Ascending aorta (tissue), 2 donors: ENCODE data around the gene PHLDB2. TPM values are rescaled to one million over a fixed set of nuclear protein-coding genes. Genes with fewer than 3 reads are reported as not detected.

ENCODE experiments used
- DNase-seq, 2 donors: peaks; one replicate each; pipeline ENCODE4 v3.0.0-alpha.2; 2019; ENCODE audit warnings: low spot score in 2 of 2
- H3K27ac ChIP-seq, 2 donors: fragments of 200-600 bp; sonication (generic); one replicate each; pipeline ENCODE4 v1.5.1; 2016 to 2017; ENCODE audit warnings: mild to moderate bottlenecking in 1 of 2
- H3K27me3 ChIP-seq: fragments of 200-600 bp; sonication (generic); one replicate; pipeline ENCODE4 v1.5.1; 2017
- H3K36me3 ChIP-seq, 2 donors: fragments of 200-600 bp; sonication (generic); one replicate each; pipeline ENCODE4 v1.5.1; 2016
- H3K4me1 ChIP-seq, 2 donors: fragments of 200-600 bp; sonication (generic); one replicate each; pipeline ENCODE4 v1.5.1; 2016 to 2017; ENCODE audit warnings: mild to moderate bottlenecking in 1 of 2
- H3K4me3 ChIP-seq, 2 donors: fragments of 200-600 bp; sonication (generic); one replicate each; pipeline ENCODE4 v1.5.1; 2016 to 2017; ENCODE audit warnings: mild to moderate bottlenecking in 1 of 2
- H3K9me3 ChIP-seq, 2 donors: fragments of 200-600 bp; sonication (generic); one replicate each; pipeline ENCODE4 v1.5.1; 2016
- intact Hi-C: fragments of 100-400 bp; cut with DNase I; formaldehyde crosslinking; loops from one replicate; pipeline ENCODE4 v1.15.1; 2023
- total RNA-seq: library from RNA; depleted of rRNA; stranded (reverse); fragments of >200 nt; gene quantifications from one replicate; pipeline ENCODE4 v1.1.0, GENCODE V29; 2016
- TF ChIP-seq, protein P1 (sequence below), 3 experiments: fragments of 200-600 bp in 2 of 3; fragments of 450-650 bp in 1 of 3; sonication (generic) in 2 of 3; IDR thresholded peaks; one replicate each; pipeline ENCODE4 v1.5.1; 2016 to 2019; ENCODE audit warnings: antibody characterized with exemption in 3 of 3, mild to moderate bottlenecking in 1 of 3, moderate library complexity in 1 of 3

The PHLDB2 gene
- total RNA-seq, 1 donor from 2014 or later, result 58.6 TPM

DNA sequence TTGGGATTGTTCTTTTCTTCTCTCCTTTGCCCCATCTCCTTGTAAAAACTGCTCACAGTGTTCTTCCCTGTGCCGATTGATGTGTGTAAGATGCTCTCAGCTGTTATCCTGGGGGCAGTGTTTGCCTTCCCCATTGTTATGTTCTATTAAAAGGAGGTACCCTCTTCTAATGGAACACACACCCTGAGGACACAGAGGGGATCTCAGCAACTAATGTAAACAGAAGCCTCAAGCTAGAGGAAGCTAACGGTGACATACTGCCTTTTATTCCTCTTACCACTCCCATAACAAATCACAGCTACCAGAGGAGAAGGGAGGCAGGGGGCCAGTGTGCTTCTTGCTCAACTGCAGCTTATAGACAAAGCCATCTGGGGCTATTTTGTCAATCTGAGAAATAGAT lies 141.9 kb downstream of the PHLDB2 start:
- Histone ChIP-seq H3K4me3 (no peak overlapping the region), H3K9me3 (no peaks in the 10 kb centered on the region), H3K27ac (no peak overlapping the region), H3K27me3 (no peaks in the 10 kb centered on the region), H3K36me3 (no peaks in the 10 kb centered on the region), H3K4me1 (peaks cover 0 to 5% of the 10 kb centered on the region in 2 donors)
- DNase-seq, result no peak
- TF ChIP-seq, protein P1, sequence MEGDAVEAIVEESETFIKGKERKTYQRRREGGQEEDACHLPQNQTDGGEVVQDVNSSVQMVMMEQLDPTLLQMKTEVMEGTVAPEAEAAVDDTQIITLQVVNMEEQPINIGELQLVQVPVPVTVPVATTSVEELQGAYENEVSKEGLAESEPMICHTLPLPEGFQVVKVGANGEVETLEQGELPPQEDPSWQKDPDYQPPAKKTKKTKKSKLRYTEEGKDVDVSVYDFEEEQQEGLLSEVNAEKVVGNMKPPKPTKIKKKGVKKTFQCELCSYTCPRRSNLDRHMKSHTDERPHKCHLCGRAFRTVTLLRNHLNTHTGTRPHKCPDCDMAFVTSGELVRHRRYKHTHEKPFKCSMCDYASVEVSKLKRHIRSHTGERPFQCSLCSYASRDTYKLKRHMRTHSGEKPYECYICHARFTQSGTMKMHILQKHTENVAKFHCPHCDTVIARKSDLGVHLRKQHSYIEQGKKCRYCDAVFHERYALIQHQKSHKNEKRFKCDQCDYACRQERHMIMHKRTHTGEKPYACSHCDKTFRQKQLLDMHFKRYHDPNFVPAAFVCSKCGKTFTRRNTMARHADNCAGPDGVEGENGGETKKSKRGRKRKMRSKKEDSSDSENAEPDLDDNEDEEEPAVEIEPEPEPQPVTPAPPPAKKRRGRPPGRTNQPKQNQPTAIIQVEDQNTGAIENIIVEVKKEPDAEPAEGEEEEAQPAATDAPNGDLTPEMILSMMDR (IDR thresholded peaks at IDR 0.05), result no peak
- intact Hi-C loops, result no loop called here

DNA sequence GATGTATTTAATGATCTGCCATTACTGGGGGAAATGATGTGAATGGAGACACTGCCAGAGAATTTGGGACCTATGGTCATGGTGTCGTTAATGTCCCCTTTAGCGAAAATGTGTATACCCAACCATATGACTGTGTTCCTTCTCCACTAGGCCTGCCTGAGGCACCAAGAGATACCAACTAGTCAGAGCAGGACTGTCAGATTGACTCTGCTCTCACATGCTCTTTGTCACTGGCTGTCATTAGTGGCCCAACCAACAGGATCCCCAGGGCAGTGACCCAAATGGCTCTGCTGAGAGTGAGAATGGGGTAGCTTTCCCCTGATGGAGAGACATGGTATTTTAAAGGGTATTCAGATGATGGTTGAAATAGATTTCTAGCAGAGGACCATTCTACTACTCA lies 142.5 kb downstream of the PHLDB2 start:
- intact Hi-C loops, result no loop called here
- H3K4me3 ChIP-seq, result no peak overlapping the region
- H3K4me1 ChIP-seq, result peaks cover 0 to 5% of the 10 kb centered on the region in 2 donors
- H3K27me3 ChIP-seq, result no peaks in the 10 kb centered on the region
- H3K27ac ChIP-seq, result no peak overlapping the region
- no peaks in the 10 kb centered on the region for H3K36me3 ChIP-seq
- DNase-seq, result no peak
- TF ChIP-seq, protein P1 (IDR thresholded peaks at IDR 0.05), result no peak
- no peaks in the 10 kb centered on the region for H3K9me3 ChIP-seq

DNA sequence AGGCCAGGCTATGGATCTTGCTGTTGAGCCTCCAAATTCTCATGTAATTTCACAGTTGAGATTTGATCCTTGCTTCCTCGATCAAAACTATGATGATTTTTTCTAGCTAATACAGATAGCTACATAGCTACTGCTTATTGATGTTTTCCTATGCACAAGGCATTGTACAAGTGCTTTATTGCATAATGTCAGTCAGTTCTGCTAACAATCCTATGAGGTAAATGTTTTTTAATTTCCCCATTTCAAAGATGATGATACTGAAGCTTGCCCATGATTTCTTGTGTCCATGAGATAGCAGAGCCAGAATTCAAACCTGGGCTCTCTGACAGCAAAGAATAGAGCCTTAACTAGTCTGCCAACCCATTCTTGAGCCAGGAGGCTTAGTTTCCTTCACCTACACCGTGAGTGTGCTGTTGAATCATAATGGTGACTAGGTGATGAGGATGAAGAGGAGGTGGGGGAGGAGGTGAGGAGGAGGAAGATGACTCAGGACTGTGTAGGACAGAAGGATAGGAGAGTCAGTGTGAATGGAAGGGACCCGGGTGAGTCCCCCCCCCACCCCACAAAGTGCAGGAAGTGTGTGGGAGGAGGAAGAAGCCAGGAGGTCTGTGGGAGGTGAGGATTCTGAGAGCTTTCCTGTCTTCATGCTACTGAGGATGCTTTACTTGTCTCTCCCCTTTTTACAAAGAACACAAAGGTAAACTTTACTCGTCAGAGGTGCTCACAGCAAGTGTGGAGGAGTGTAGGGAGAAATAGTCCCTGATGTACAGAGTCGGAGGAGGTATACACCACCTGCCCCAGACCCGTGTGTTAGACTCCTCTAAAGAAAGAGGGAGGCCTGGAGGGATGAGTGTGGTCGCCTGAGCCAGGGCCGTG lies 143.3 kb downstream of the PHLDB2 start:
- TF ChIP-seq, protein P1 (IDR thresholded peaks at IDR 0.05), result no peak
- no peaks in the 10 kb centered on the region for H3K9me3 ChIP-seq
- peaks cover 0 to 5% of the 10 kb centered on the region in 2 donors for H3K4me1 ChIP-seq
- H3K27ac ChIP-seq, result no peak overlapping the region
- no peak for DNase-seq
- intact Hi-C loops, result no loop called here
- H3K36me3 ChIP-seq, result no peaks in the 10 kb centered on the region
- no peaks in the 10 kb centered on the region for H3K27me3 ChIP-seq
- no peak overlapping the region for H3K4me3 ChIP-seq

DNA sequence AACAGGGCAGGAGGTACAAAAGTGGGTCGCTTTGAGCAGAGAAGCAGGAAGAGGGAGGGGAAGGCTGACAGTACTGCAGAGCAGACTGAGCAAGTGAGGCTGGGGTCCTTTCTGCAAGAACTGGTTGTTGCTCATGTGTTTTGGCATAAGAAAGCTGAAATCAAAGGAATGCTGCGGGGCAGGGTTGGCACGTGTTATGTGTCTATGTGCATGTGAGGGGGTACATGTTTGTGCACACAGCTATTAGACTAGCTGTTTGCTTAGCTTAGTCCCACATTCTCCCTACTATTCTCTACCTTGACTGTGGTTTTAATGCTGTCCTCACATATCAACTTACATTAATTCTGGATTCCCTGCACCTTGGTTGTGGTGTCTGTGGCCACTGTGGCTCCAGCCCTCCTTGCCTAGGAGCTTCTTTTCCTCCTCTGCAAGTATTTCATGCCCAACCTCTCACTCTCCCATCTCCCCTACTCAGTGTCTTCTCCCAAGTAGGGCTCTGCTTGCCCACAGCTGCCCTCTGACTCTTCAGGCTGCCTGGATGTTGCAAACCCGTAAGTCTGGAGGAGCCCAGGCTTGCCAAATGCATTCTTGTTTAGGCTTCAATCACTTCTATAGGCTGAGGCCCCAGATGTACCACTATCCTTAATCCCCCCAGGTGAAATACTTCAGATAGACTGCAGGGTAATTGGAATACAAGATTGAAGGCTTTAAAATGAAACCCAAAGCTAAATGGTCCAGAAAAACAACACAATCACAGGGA lies 144.4 kb downstream of the PHLDB2 start:
- TF ChIP-seq, protein P1 (IDR thresholded peaks at IDR 0.05), result no peak
- DNase-seq, result no peak
- intact Hi-C loops, result no loop called here
- no peaks in the 10 kb centered on the region for H3K9me3 ChIP-seq
- no peaks in the 10 kb centered on the region for H3K36me3 ChIP-seq
- no peak overlapping the region for H3K4me3 ChIP-seq
- H3K27ac ChIP-seq, result no peak overlapping the region
- no peaks in the 10 kb centered on the region for H3K27me3 ChIP-seq
- peaks cover 0 to 9% of the 10 kb centered on the region in 2 donors for H3K4me1 ChIP-seq

DNA sequence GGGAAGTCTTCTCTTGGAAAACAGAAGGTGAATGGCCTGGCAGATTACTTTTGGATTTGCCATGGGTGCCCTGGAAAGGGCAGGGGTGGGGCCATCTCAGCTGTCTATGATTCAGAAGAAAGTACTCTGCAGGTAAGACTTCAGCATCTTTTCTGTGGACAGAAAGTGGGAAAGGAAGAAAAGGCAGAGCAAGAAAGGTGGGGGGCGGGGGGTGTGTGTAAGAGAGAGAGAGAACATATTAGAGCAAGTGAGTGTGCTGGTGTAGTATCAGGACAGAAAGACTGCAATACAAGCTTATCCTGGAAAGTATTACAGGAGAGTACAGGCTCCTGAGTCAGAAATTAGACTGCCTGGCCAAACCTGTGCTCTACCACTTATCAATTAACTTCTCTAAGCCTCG lies 145.1 kb downstream of the PHLDB2 start:
- H3K4me1 ChIP-seq, result peaks cover 0 to 7% of the 10 kb centered on the region in 2 donors
- intact Hi-C loops, result no loop called here
- H3K36me3 ChIP-seq, result no peaks in the 10 kb centered on the region
- DNase-seq, result no peak
- TF ChIP-seq, protein P1 (IDR thresholded peaks at IDR 0.05), result no peak
- H3K27ac ChIP-seq, result no peak overlapping the region
- H3K9me3 ChIP-seq, result no peaks in the 10 kb centered on the region
- no peaks in the 10 kb centered on the region for H3K27me3 ChIP-seq
- H3K4me3 ChIP-seq, result no peak overlapping the region
